Measurements from ENCODE around the gene DENND1A. TPM values are rescaled to one million over a fixed set of nuclear protein-coding genes. Genes with fewer than 3 reads are reported as not detected.

The DENND1A gene
- total and polyA plus RNA-seq, 12 donors, result 7.3 to 36.7 (median 19.6) TPM

- H3K36me3 ChIP-seq (replicated peaks in 1 of 2), result no peaks in the 10 kb centered on the region
- TF ChIP-seq POLR2A (IDR thresholded peaks at IDR 0.05) (no peak), CTCF (IDR thresholded peaks at IDR 0.05) (no peak)
- H3K4me3 ChIP-seq, result no peak overlapping the region
- no peak overlapping the region for H3K27ac ChIP-seq
- no peaks in the 10 kb centered on the region for H3K9me3 ChIP-seq (replicated peaks in 1 of 3)
- H3K4me1 ChIP-seq (replicated peaks in 1 of 2), result no peaks in the 10 kb centered on the region
- peaks cover 25% of the 10 kb centered on the region for H3K27me3 ChIP-seq
- WGBS, 4 donors, result 55 to 60% (median 58%) methylated on average over 7 to 9 of the region's 9 CpGs
- no peak for DNase-seq
- intact Hi-C loops (cut with DNase I), result loop anchor here in 1 of 2 donors (5.0 kb wide), 1 partner anchor 261 kb away; no protein-coding TSS in a partner anchor
These were observed 581.5 kb downstream of the DENND1A start for GRCh38 chr9:123348317-123348992.

- TF ChIP-seq POLR2A (IDR thresholded peaks at IDR 0.05), result no peak
- TF ChIP-seq CTCF (IDR thresholded peaks at IDR 0.05), result no peak
- intact Hi-C loops (cut with DNase I), result loop anchor here in 1 of 2 donors (5.0 kb wide), 1 partner anchor 260 kb away; no protein-coding TSS in a partner anchor
These were observed 582.5 kb downstream of the DENND1A start for GRCh38 chr9:123347289-123348060.

GRCh38 chr9:123346826-123347225, 583.1 kb downstream of the DENND1A start:
- TF ChIP-seq CTCF (IDR thresholded peaks at IDR 0.05), result no peak
- WGBS, 4 donors, result 87 to 96% (median 94%) methylated on average over 3 of the region's 3 CpGs
- Histone ChIP-seq H3K27ac (no peak overlapping the region), H3K4me3 (no peak overlapping the region), H3K4me1 (replicated peaks in 1 of 2) (no peaks in the 10 kb centered on the region), H3K27me3 (peaks cover 17% of the 10 kb centered on the region), H3K9me3 (replicated peaks in 1 of 3) (no peaks in the 10 kb centered on the region), H3K36me3 (replicated peaks in 1 of 2) (no peaks in the 10 kb centered on the region)
- intact Hi-C loops (cut with DNase I), result loop anchor here in 1 of 2 donors (5.0 kb wide), 1 partner anchor 260 kb away; no protein-coding TSS in a partner anchor
- DNase-seq, result no peak

More at GRCh38 chr9:123347289-123348060, 582.5 kb downstream of the DENND1A start:
- peaks cover 17% of the 10 kb centered on the region for H3K27me3 ChIP-seq
- no peak overlapping the region for H3K27ac ChIP-seq
- H3K4me1 ChIP-seq (replicated peaks in 1 of 2), result no peaks in the 10 kb centered on the region
- no peak for DNase-seq
- no peaks in the 10 kb centered on the region for H3K9me3 ChIP-seq (replicated peaks in 1 of 3)
- no peak overlapping the region for H3K4me3 ChIP-seq
- WGBS, 4 donors, result 74 to 76% (median 75%) methylated on average over 12 of the region's 12 CpGs
- no peaks in the 10 kb centered on the region for H3K36me3 ChIP-seq (replicated peaks in 1 of 2)

- peaks cover 17% of the 10 kb centered on the region for H3K27me3 ChIP-seq
- H3K9me3 ChIP-seq (replicated peaks in 1 of 3), result no peaks in the 10 kb centered on the region
- TF ChIP-seq CTCF (IDR thresholded peaks at IDR 0.05), result no peak
- no peak for TF ChIP-seq POLR2A (IDR thresholded peaks at IDR 0.05)
- intact Hi-C loops (cut with DNase I), result loop anchor here in 1 of 2 donors (5.0 kb wide), 1 partner anchor 259 kb away; no protein-coding TSS in a partner anchor
- WGBS, 4 donors, result 71 to 88% (median 83%) methylated on average over 8 to 9 of the region's 9 CpGs
- no peaks in the 10 kb centered on the region for H3K4me1 ChIP-seq (replicated peaks in 1 of 2)
- no peaks in the 10 kb centered on the region for H3K36me3 ChIP-seq (replicated peaks in 1 of 2)
- no peak for DNase-seq
- no peak overlapping the region for H3K4me3 ChIP-seq
- no peak overlapping the region for H3K27ac ChIP-seq
These were observed 583.9 kb downstream of the DENND1A start for GRCh38 chr9:123346026-123346425.

Measured in adrenal gland (tissue), 12 donors.